Ectodermal cell (in vitro differentiated cells): ENCODE results near the gene TGFBR3.

Source experiments
- H3K27ac ChIP-seq: 2 replicates; pipeline ENCODE4 v1.7.0; 2013; ENCODE audit warnings: mild to moderate bottlenecking, low read depth, low read length; ENCODE audit not compliant: insufficient read depth, poor library complexity, severe bottlenecking
- H3K27me3 ChIP-seq: 2 replicates; pipeline ENCODE4 v1.7.0; 2013; ENCODE audit warnings: mild to moderate bottlenecking, low read length; ENCODE audit not compliant: insufficient read depth, control insufficient read depth, poor library complexity, severe bottlenecking
- H3K36me3 ChIP-seq: one replicate; pipeline ENCODE4 v1.7.0; 2013; ENCODE audit warnings: low read length; ENCODE audit not compliant: control insufficient read depth, insufficient read depth
- H3K4me1 ChIP-seq: one replicate; pipeline ENCODE4 v1.7.0; 2013; ENCODE audit warnings: low read length; ENCODE audit not compliant: control insufficient read depth, insufficient read depth
- H3K4me3 ChIP-seq: 2 replicates; pipeline ENCODE4 v1.7.0; 2013; ENCODE audit warnings: low read depth, low read length, control low read depth; ENCODE audit not compliant: insufficient read depth
- H3K9me3 ChIP-seq: 2 replicates; pipeline ENCODE4 v1.7.0; 2013; ENCODE audit warnings: mild to moderate bottlenecking, low read length, moderate library complexity; ENCODE audit not compliant: control insufficient read depth
- WGBS, 2 experiments: methylation state at CpG; one replicate each; pipeline ENCODE4 v1.1.7; 2013; ENCODE audit warnings: missing lambda C conversion rate in 2 of 2; 5-methylcytosine and 5-hydroxymethylcytosine counted together

The TGFBR3 gene

DNA sequence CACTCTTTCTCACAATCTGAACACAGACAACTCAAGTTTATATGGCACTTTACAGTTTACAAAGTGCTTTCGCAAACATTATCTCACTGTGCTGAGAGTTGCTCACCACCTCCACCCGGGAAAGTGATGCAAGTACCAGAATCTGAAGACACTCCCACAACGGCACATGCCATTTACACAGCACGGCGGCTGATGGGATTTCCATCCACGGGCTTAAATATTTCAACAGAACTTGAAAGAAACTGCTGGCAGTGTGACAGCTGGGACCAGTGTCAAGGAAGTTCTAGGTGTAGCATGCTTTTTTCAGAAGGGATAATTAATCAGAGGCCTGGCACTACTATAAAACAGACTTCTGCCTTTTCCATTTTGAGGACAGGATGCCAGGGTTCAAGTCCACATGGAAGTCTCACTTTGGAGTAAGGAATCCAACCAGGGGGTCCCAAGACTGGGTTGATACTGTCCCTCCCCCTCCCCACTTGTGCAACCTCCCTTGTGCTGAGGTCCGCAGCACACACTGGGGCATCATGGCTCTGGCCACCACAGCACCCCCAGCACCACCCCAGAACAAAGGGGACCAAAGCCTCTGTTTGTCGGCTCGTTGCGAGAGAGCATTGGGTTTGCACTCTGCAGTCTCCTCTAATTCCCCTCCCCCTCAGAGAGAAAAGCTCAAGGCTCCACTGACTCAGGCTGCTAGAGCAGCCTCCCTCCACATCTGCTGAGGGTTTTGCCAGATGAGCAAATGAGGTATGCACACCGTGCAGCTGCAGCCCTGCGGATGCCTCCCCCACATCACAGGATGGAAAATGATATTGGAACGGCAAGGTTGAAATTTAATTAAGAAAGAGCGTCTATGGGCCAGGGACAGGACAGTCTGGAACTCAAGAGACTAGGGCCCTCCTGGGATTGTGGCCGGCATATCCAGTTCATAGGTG is 154.9 kb downstream of the TGFBR3 start:
- Histone ChIP-seq H3K36me3 (no peaks in the 10 kb centered on the region), H3K9me3 (no peaks in the 10 kb centered on the region), H3K4me3 (no peak overlapping the region), H3K4me1 (peaks cover 15% of the 10 kb centered on the region), H3K27ac (no peak overlapping the region), H3K27me3 (no peaks in the 10 kb centered on the region)
- WGBS, 2 experiments, result 87 to 89% methylated on average over 15 of the region's 15 CpGs

DNA sequence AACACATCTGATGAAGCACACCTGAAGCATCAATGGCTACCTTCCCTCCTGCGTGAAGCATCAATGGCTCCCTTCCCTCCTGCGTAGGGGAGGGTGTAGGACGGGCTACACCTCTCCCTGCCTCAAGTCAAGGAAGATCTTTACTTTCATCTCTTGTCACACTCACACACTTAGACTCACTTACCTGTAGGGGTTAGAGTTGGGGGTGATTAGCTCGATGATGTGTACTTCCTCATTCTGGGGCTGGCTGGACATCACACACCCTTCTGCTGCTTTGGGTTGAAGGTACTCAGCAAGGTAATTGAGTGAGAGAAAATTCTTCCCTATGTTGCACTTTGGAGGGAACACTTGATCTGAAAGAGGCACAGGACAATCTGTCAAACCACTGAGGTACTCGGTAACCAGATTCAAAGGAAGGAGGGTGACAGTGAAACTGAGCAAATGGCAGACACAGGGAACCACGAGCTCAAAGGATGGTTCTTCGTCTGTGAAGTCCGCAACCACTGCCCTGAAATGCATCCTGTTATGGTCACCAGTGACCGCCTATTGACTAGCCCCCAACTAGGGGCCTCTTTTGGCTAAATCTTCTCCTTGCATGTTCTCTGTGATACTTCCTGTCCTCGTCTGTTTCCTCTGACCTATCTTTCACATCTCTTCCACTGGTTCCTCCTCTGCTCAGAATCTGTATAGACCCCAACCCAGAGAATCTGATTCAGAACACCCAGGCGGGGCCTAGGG is 156.2 kb downstream of the TGFBR3 start:
- Histone ChIP-seq H3K36me3 (no peaks in the 10 kb centered on the region), H3K27me3 (no peaks in the 10 kb centered on the region), H3K4me1 (peaks cover 15% of the 10 kb centered on the region), H3K27ac (no peak overlapping the region), H3K4me3 (no peak overlapping the region), H3K9me3 (no peaks in the 10 kb centered on the region)
- WGBS, 2 experiments, result 93 to 94% methylated on average over 10 to 11 of the region's 11 CpGs

DNA sequence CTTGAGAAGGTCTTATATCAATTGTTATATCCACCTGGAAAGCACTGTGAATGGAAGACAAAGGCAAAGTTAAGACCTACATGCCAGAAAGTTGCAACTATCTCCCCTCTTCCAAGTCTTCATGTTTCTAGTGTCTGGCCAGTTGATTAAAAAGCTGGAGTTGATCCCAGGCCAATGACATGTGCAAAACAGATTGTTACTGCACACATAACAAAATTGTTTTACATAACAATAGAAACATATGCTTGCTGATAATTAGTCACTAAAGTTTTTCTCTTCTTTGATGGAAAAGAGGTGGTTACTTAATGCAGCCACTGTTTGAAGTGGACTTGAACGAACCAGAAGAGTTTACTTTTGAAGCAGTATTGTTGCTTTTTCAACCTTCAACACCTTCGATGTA is 158.2 kb downstream of the TGFBR3 start:
- Histone ChIP-seq H3K4me1 (peaks cover 15% of the 10 kb centered on the region), H3K27me3 (no peaks in the 10 kb centered on the region), H3K4me3 (no peak overlapping the region), H3K27ac (no peak overlapping the region), H3K9me3 (no peaks in the 10 kb centered on the region), H3K36me3 (no peaks in the 10 kb centered on the region)
- 94 to 97% methylated on average over 2 of the region's 2 CpGs for WGBS, 2 experiments

DNA sequence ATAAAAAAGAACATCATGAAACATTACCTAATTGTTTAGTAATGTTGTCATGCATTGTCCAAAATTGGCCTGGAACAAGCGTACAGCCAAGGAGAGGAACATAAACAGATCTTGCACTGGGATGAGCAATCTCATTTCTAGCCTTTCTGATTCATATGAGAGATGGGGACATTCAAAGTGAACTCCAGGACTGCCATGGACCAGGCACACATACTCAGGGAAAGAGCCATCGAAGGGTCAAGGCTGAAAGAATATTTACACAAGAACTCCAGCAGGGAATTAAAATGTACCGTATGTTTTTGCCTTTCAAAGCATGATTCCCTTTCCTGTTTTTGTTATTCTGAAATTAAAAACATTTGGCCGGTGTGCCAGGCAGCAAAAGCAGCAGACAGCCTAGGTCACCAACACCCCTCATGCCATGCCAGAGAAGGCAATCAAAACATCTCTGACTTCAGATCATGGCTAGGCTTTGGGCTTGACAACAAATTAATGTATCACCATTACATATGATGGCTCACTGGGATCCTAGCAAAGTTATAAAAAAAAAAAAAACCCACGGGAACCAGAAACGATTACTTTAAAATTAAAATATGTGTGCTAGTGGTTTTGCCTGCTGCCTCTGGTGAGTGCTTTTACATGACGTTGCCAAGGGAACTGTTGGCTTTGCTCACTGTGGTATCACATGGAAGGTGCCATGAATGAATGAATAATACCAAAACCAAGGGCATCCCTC is 159.8 kb downstream of the TGFBR3 start:
- Histone ChIP-seq H3K27ac (no peak overlapping the region), H3K4me3 (no peak overlapping the region)
- WGBS, 2 experiments, result 89 to 95% methylated on average over 7 of the region's 7 CpGs

DNA sequence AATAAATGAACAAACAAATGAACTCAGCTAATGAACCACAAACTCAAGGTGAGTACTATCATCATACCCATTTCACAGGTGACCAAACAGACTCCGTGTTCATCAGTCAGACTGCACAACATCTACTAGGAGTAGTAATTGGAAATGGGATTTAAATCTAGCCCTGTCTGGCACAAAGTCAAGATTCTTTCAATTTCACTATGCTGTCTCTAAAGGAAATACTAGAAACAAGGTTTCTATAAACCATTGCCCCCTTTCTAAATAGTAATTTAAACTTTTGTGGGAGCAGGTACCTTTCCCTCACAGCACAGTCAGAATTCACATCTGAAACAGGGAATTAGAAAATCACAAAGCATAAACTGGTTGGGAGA is 160.3 kb downstream of the TGFBR3 start:
- no peak overlapping the region for H3K27ac ChIP-seq
- no peaks in the 10 kb centered on the region for H3K9me3 ChIP-seq
- no peaks in the 10 kb centered on the region for H3K4me1 ChIP-seq
- H3K36me3 ChIP-seq, result peaks cover 4% of the 10 kb centered on the region
- no peaks in the 10 kb centered on the region for H3K27me3 ChIP-seq
- WGBS, 2 experiments, result 100% methylated on average over 1 of the region's 1 CpG; no CpG with 5 or more reads in 1 of the 2 experiments
- no peak overlapping the region for H3K4me3 ChIP-seq

More for the DNA sequence above, 159.8 kb downstream of the TGFBR3 start:
- Histone ChIP-seq H3K36me3 (peaks cover 3% of the 10 kb centered on the region), H3K9me3 (no peaks in the 10 kb centered on the region), H3K27me3 (no peaks in the 10 kb centered on the region), H3K4me1 (peaks cover 4% of the 10 kb centered on the region)

DNA sequence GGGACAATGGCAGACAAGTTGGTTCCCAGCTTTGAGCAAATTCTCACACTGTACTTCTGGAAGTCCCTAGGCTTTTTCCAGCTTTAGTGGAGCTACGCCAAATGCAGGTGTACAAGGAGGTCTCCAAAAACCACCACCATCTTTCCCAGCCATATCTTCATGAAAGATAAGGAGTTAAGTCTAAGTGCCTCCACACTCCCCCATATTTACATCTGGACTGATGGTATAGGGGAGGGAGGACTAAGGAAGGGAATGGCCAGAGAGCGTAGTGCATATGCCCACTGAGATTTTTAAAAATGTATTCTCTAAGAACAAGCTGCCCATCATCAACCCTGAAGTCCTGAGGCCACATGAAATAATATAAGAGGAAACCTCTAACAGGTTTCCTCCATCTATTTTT is 161.3 kb downstream of the TGFBR3 start:
- Histone ChIP-seq H3K27me3 (no peaks in the 10 kb centered on the region), H3K9me3 (no peaks in the 10 kb centered on the region), H3K27ac (no peak overlapping the region), H3K4me1 (no peaks in the 10 kb centered on the region), H3K4me3 (no peak overlapping the region), H3K36me3 (peaks cover 4% of the 10 kb centered on the region)
- WGBS, 2 experiments, result 73 to 100% methylated on average over 1 to 2 of the region's 2 CpGs

DNA sequence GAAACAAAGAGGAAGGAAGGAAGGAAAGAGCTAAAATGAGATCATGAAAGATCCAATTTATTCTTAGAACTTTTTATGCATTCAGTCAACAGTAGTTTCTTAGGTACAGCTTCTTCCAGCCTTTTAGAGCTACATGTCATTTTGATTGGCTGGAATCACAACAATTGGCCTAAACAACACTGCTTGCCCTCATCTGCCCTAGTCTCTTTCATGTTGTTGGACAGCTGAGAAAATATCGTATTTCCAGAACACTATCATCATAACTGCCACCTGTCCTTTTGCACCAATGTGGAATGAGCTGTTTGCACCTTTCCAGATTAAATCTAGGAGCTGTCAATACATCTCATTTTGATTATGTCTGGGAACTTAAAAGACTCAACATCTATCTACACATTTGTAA is 161.7 kb downstream of the TGFBR3 start:
- Histone ChIP-seq H3K36me3 (peaks cover 8% of the 10 kb centered on the region), H3K27ac (no peak overlapping the region), H3K9me3 (no peaks in the 10 kb centered on the region), H3K27me3 (no peaks in the 10 kb centered on the region), H3K4me3 (no peak overlapping the region), H3K4me1 (no peaks in the 10 kb centered on the region)
- WGBS, 2 experiments, result 97 to 100% methylated on average over 1 of the region's 1 CpG

DNA sequence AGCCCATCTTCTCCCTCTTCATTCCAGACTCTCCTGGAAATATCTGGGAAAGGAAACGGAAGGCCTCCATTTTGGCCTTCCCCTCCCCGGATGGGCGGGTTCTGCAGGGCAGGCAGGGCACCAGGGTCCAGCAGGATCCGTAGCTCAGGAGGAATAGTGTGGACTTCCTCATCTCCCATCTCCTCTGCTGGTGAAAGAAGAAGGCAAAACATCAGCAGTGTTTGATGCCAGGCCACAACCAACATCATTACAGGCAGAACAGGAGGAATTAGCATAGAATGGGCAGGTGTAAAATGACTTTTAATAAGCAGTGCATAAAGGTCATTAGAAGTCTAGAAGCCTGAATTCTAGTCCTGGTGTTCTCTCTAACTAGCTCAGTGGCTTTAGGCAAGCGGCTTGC is 165.9 kb downstream of the TGFBR3 start:
- Histone ChIP-seq H3K4me1 (no peaks in the 10 kb centered on the region), H3K27ac (no peak overlapping the region), H3K27me3 (no peaks in the 10 kb centered on the region), H3K36me3 (peaks cover 15% of the 10 kb centered on the region), H3K4me3 (no peak overlapping the region), H3K9me3 (no peaks in the 10 kb centered on the region)
- WGBS, 2 experiments, result 85% methylated on average over 5 of the region's 5 CpGs

DNA sequence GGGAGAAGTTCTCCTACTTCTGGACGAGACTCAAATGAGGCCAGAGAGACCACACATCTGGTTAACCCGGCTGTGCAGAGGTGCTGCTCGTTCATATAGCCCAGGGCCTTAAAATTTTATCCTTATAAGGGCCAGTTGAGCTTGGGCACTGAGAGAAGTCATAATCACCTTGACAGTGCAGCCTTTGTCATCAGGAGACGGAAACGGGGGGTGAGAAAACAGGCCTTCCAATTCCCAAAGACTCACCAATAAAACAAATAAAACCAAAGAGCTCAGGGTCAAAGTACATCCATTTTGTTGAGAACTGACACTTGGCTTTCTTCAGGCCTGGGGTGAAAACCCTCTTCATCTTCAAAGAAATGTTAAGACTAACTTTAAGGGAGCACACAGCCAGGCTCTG is 167.1 kb downstream of the TGFBR3 start:
- Histone ChIP-seq H3K27ac (no peak overlapping the region), H3K9me3 (no peaks in the 10 kb centered on the region), H3K4me3 (no peak overlapping the region), H3K4me1 (no peaks in the 10 kb centered on the region), H3K36me3 (peaks cover 15% of the 10 kb centered on the region), H3K27me3 (no peaks in the 10 kb centered on the region)
- 95% methylated on average over 5 of the region's 5 CpGs for WGBS, 2 experiments

DNA sequence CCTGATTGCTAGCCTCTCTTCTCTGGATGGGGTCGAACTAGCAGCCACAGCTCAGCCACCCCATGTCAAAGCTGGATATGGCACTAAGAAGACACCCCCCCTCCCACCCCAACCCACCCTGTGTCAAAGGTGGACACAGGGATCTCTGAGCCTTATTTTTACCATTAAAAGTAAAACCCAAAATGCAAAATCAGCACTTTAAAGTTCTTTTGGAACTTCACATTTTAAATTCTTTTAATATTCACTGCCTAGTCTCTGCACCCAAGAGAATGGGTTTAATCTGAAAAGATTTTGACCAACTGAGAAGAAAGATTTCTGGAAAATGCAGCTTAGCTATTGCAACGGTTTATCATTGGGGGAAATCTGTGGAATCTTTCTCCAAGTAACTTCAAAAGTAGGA is 167.6 kb downstream of the TGFBR3 start:
- Histone ChIP-seq H3K9me3 (no peaks in the 10 kb centered on the region), H3K27me3 (no peaks in the 10 kb centered on the region), H3K27ac (no peak overlapping the region), H3K4me3 (no peak overlapping the region), H3K4me1 (peaks cover 4% of the 10 kb centered on the region), H3K36me3 (peaks cover 15% of the 10 kb centered on the region)
- 93 to 98% methylated on average over 2 of the region's 2 CpGs for WGBS, 2 experiments
